ENCODE data around the gene NFIB. TPM values are rescaled to one million over a fixed set of nuclear protein-coding genes. Genes with fewer than 3 reads are reported as not detected.

The NFIB gene
- total RNA-seq, 2 experiments from 2014 or later, result not detected

DNA sequence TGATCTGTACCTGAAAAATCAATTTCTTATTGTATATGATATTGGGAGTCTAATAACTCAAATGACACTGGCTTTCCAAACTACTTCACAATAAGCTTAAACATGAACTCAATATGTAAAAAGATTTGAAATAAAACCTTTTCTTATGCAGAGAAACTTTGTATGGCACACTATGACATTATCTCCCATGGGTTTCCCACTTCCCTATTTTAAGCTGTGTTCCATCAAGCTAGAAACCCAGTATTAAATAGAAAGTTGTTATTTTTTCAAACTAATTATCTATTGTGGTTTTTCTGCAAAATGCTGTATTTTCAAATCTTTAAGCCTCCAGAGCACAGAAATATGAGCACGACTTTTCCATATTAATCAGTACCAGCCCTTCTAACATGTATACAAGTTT lies 174.7 kb downstream of the NFIB start:
- Mint-ChIP-seq H3K4me3 (no peak overlapping the region), H3K4me1 (ENCODE audit: low read depth) (no peaks in the 10 kb centered on the region), H3K36me3 (ENCODE audit: low read depth) (no peaks in the 10 kb centered on the region), H3K9me3 (peaks cover 1% of the 10 kb centered on the region), H3K27ac (no peak overlapping the region), H3K27me3 (no peaks in the 10 kb centered on the region)
- TF ChIP-seq, protein P1, sequence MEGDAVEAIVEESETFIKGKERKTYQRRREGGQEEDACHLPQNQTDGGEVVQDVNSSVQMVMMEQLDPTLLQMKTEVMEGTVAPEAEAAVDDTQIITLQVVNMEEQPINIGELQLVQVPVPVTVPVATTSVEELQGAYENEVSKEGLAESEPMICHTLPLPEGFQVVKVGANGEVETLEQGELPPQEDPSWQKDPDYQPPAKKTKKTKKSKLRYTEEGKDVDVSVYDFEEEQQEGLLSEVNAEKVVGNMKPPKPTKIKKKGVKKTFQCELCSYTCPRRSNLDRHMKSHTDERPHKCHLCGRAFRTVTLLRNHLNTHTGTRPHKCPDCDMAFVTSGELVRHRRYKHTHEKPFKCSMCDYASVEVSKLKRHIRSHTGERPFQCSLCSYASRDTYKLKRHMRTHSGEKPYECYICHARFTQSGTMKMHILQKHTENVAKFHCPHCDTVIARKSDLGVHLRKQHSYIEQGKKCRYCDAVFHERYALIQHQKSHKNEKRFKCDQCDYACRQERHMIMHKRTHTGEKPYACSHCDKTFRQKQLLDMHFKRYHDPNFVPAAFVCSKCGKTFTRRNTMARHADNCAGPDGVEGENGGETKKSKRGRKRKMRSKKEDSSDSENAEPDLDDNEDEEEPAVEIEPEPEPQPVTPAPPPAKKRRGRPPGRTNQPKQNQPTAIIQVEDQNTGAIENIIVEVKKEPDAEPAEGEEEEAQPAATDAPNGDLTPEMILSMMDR (IDR thresholded peaks at IDR 0.05), result no peak
- ChIA-PET CTCF (no interaction called here), POLR2A (no interaction called here)
- ATAC-seq, result no peak
- intact Hi-C loops (cut with micrococcal nuclease), result no loop called here
- DNase-seq, result no peak

DNA sequence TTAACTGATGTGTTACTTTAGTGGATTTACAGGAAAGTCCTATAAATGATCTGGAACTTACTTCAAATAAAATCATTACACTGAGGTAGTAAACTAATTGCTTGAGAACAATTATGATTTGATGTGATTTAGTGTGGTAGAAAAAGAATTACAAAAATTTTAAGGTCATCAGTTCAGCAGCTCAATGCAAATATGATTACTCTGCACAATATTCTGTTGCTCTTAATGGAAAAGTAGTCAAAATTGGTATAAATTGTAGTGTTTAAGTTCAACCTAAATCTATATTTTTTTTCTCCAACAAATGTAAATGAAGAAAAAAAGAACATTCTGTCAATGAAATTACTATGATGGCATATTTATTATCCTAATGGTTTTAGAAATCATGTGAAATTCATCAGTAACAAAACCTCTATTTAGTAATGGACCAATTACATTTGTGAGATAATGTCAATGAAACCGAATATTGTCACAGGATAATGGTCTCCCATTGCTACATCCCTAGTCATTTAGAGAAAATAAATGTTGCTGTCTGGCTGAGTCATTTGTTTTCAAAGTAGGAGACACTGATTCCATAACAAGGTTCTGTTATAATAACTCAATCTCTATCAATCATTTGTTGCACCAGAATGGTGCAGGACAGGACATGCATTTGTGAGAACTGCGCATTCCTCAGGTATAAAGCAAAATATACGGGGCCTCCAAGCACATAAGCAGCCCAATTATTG lies 177.1 kb downstream of the NFIB start:
- Mint-ChIP-seq H3K27me3 (no peaks in the 10 kb centered on the region), H3K4me1 (ENCODE audit: low read depth) (no peaks in the 10 kb centered on the region), H3K9me3 (no peaks in the 10 kb centered on the region), H3K4me3 (no peak overlapping the region), H3K27ac (no peak overlapping the region), H3K36me3 (ENCODE audit: low read depth) (no peaks in the 10 kb centered on the region)
- TF ChIP-seq, protein P1 (IDR thresholded peaks at IDR 0.05), result no peak
- intact Hi-C loops (cut with micrococcal nuclease), result no loop called here
- ChIA-PET POLR2A (no interaction called here), CTCF (no interaction called here)
- ATAC-seq, result no peak
- DNase-seq, result no peak

DNA sequence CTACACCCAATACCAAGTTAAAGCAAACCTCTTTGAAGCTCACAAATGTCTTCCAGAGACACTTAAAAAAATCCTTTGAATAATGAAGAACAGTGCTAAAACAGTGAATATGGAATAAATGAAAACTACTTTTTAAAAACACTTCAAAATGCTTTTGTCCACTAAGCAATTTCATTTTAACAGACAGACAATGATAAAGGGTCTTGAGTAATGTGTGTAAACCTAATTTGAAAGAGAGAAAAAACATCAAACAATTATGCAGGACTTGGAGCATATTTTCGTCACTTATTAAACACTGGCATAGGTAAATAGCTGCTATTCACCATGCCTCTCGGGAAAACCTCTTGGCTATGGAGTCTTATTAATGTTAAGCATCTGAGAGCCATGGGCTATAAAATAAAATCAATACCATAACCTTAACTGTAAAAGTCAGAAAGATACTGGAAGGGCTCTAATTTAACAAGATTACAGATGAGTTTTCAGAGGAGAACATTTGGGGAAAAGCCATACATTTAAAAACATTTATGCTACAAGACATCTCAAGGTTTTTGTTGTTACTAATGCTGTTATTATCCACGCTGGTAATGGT lies 177.8 kb downstream of the NFIB start:
- H3K4me3 Mint-ChIP-seq, result no peak overlapping the region
- ChIA-PET CTCF (no interaction called here), POLR2A (no interaction called here)
- TF ChIP-seq, protein P1 (IDR thresholded peaks at IDR 0.05), result no peak
- no peaks in the 10 kb centered on the region for H3K36me3 Mint-ChIP-seq (ENCODE audit: low read depth)
- no peaks in the 10 kb centered on the region for H3K9me3 Mint-ChIP-seq
- no peak for ATAC-seq
- DNase-seq, result no peak
- no peak overlapping the region for H3K27ac Mint-ChIP-seq
- intact Hi-C loops (cut with micrococcal nuclease), result no loop called here
- no peaks in the 10 kb centered on the region for H3K4me1 Mint-ChIP-seq (ENCODE audit: low read depth)
- no peaks in the 10 kb centered on the region for H3K27me3 Mint-ChIP-seq

DNA sequence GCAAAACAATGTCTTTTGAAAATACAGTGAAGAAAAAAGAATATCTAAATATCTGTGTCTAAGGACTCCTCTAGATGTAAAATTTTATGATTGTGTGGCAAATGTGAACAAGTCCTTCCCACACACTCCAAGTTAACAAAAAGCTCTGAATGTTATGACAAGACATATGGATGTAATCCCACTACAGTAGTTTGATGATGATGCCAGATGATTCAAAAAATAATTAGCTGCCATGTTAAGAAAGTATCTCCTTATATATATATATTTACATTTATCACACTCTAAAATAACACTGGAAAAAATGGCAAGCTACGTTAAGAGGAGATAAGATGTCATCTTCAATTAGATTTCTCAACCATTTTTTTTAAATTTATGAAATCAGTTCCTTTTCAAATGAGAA lies 178.5 kb downstream of the NFIB start:
- H3K27me3 Mint-ChIP-seq, result no peaks in the 10 kb centered on the region
- DNase-seq, result no peak
- H3K4me1 Mint-ChIP-seq (ENCODE audit: low read depth), result no peaks in the 10 kb centered on the region
- no peak overlapping the region for H3K4me3 Mint-ChIP-seq
- H3K9me3 Mint-ChIP-seq, result no peaks in the 10 kb centered on the region
- no peak for ATAC-seq
- H3K27ac Mint-ChIP-seq, result no peak overlapping the region
- ChIA-PET CTCF (no interaction called here), POLR2A (no interaction called here)
- TF ChIP-seq, protein P1 (IDR thresholded peaks at IDR 0.05), result no peak
- H3K36me3 Mint-ChIP-seq (ENCODE audit: low read depth), result no peaks in the 10 kb centered on the region
- intact Hi-C loops (cut with micrococcal nuclease), result no loop called here

DNA sequence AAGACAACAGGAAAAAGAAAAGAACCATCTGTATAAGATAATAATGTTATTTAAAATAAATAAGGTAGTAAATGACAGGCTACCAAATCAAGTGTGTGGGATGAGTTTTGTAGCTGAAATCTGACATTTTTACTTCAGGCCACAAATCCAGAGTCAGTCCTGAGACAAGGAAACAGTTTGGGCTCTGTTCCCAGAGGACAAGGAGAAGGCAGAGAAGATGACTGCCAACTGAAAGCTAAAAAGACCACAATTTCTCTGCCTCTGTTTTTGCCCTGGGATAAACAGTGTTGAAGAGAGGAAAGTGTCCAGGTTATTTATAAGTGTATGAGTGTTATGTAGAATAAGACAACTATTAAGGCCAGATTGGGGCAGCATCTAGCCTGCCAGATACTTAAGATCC lies 180.5 kb downstream of the NFIB start:
- no peak overlapping the region for H3K27ac Mint-ChIP-seq
- no peaks in the 10 kb centered on the region for H3K4me1 Mint-ChIP-seq (ENCODE audit: low read depth)
- TF ChIP-seq, protein P1 (IDR thresholded peaks at IDR 0.05), result no peak
- intact Hi-C loops (cut with micrococcal nuclease), result no loop called here
- no peaks in the 10 kb centered on the region for H3K9me3 Mint-ChIP-seq
- no peaks in the 10 kb centered on the region for H3K36me3 Mint-ChIP-seq (ENCODE audit: low read depth)
- no peak for ATAC-seq
- CTCF ChIA-PET, result no interaction called here
- H3K27me3 Mint-ChIP-seq, result no peaks in the 10 kb centered on the region
- H3K4me3 Mint-ChIP-seq, result no peak overlapping the region
- DNase-seq, result no peak
- POLR2A ChIA-PET, result no interaction called here
